HEK293 (cell line): ENCODE results near the gene RAPGEF5.

Source experiments
- CTCF ChIA-PET: fragments of 350-600 bp; formaldehyde crosslinking; extraction: SDS; loops from one replicate; lab custom pipeline; 2021; ENCODE audit warnings: antibody characterized with exemption; lab: Yijun Ruan, JAX
- POLR2A ChIA-PET: fragments of 300-600 bp; formaldehyde crosslinking; extraction: SDS; loops from one replicate; lab custom pipeline; 2020; ENCODE audit warnings: antibody characterized with exemption, inconsistent platforms; lab: Yijun Ruan, JAX
- H3K27ac ChIP-seq: fragments of 200-500 bp; sonication (Bioruptor generic); 2 replicates; pipeline ENCODE4 v1.5.1; 2014; ENCODE audit warnings: low read depth, low read length, control low read depth, inconsistent platforms; ENCODE audit errors: extremely low read depth
- H3K36me3 ChIP-seq, 2 experiments: fragments of 200-500 bp in 1 of 2; sonication (Bioruptor generic) in 1 of 2; 1 replicate in 1 of 2; 2 replicates in 1 of 2; pipeline ENCODE4 v1.5.1; 2014 to 2017; ENCODE audit warnings: inconsistent platforms in 2 of 2, low read length in 2 of 2; ENCODE audit not compliant: control insufficient read depth in 2 of 2, insufficient read depth in 1 of 2
- H3K4me1 ChIP-seq: fragments of 200-500 bp; sonication (Bioruptor generic); 2 replicates; pipeline ENCODE4 v1.5.1; 2014; ENCODE audit warnings: mild to moderate bottlenecking, low read length, inconsistent platforms; ENCODE audit not compliant: control insufficient read depth, insufficient read depth
- H3K4me3 ChIP-seq: 2 replicates; pipeline ENCODE4 v1.5.1; 2011; ENCODE audit warnings: low read depth, mild to moderate bottlenecking, control low read depth, low read length, moderate library complexity
- H3K9me3 ChIP-seq: fragments of 200-500 bp; sonication (Bioruptor generic); 2 replicates; pipeline ENCODE4 v1.5.1; 2014; ENCODE audit warnings: low read depth, low read length, inconsistent platforms; ENCODE audit not compliant: control insufficient read depth, insufficient read depth
- KLF16 ChIP-seq: fragments of 450-650 bp; formaldehyde crosslinking; IDR thresholded peaks from 2 replicates; pipeline ENCODE4 v1.5.1; 2017; ENCODE audit warnings: missing biosample characterization, missing genetic modification characterization
- SALL2 ChIP-seq: fragments of 450-650 bp; formaldehyde crosslinking; IDR thresholded peaks from 2 replicates; pipeline ENCODE4 v1.5.0; 2017; ENCODE audit warnings: missing biosample characterization, mild to moderate bottlenecking, missing genetic modification characterization, borderline replicate concordance
- ZBTB48 ChIP-seq: fragments of 450-650 bp; formaldehyde crosslinking; IDR thresholded peaks from 2 replicates; pipeline ENCODE4 v1.5.1; 2016; ENCODE audit warnings: missing biosample characterization, missing genetic modification characterization
- ZNF10 ChIP-seq: fragments of 450-650 bp; formaldehyde crosslinking; IDR thresholded peaks from 2 replicates; pipeline ENCODE4 v1.5.1; 2017; ENCODE audit warnings: missing biosample characterization, missing genetic modification characterization
- ZNF140 ChIP-seq: fragments of 450-650 bp; formaldehyde crosslinking; IDR thresholded peaks from 2 replicates; pipeline ENCODE4 v1.5.1; 2016; ENCODE audit warnings: missing biosample characterization, missing genetic modification characterization
- ZNF155 ChIP-seq: fragments of 450-650 bp; formaldehyde crosslinking; IDR thresholded peaks from 2 replicates; pipeline ENCODE4 v1.5.1; 2016; ENCODE audit warnings: missing biosample characterization, missing genetic modification characterization
- ZNF292 ChIP-seq: fragments of 450-650 bp; formaldehyde crosslinking; IDR thresholded peaks from 2 replicates; pipeline ENCODE4 v1.5.1; 2016; ENCODE audit warnings: low read depth, missing biosample characterization, missing genetic modification characterization, borderline replicate concordance
- ZNF302 ChIP-seq: fragments of 450-650 bp; formaldehyde crosslinking; IDR thresholded peaks from 2 replicates; pipeline ENCODE4 v1.5.1; 2016; ENCODE audit warnings: missing biosample characterization, missing genetic modification characterization, low read depth
- ZNF311 ChIP-seq: fragments of 450-650 bp; formaldehyde crosslinking; IDR thresholded peaks from 2 replicates; pipeline ENCODE4 v1.5.1; 2017; ENCODE audit warnings: missing biosample characterization, missing genetic modification characterization, borderline replicate concordance
- ZNF354C ChIP-seq: fragments of 450-650 bp; formaldehyde crosslinking; IDR thresholded peaks from 2 replicates; pipeline ENCODE4 v1.5.1; 2016; ENCODE audit warnings: missing biosample characterization, missing genetic modification characterization, low read depth, borderline replicate concordance
- ZNF391 ChIP-seq: fragments of 450-650 bp; formaldehyde crosslinking; IDR thresholded peaks from 2 replicates; pipeline ENCODE4 v1.5.1; 2016; ENCODE audit warnings: low read depth, missing biosample characterization, missing genetic modification characterization, borderline replicate concordance
- ZNF600 ChIP-seq: fragments of 450-650 bp; formaldehyde crosslinking; IDR thresholded peaks from 2 replicates; pipeline ENCODE4 v1.5.1; 2016; ENCODE audit warnings: missing biosample characterization, missing genetic modification characterization
- ZNF610 ChIP-seq: fragments of 450-650 bp; formaldehyde crosslinking; IDR thresholded peaks from 2 replicates; pipeline ENCODE4 v1.5.1; 2016; ENCODE audit warnings: missing biosample characterization, missing genetic modification characterization, borderline replicate concordance
- ZNF626 ChIP-seq: fragments of 450-650 bp; sonication (Bioruptor Pico); formaldehyde crosslinking; IDR thresholded peaks from 2 replicates; pipeline ENCODE4 v1.5.1; 2018; ENCODE audit warnings: missing biosample characterization, missing genetic modification characterization, inconsistent platforms
- ZNF791 ChIP-seq: fragments of 450-650 bp; formaldehyde crosslinking; IDR thresholded peaks from 2 replicates; pipeline ENCODE4 v1.5.1; 2016; ENCODE audit warnings: missing biosample characterization, missing genetic modification characterization
- ZNF837 ChIP-seq: fragments of 450-650 bp; formaldehyde crosslinking; IDR thresholded peaks from 2 replicates; pipeline ENCODE4 v1.5.1; 2016; ENCODE audit warnings: missing biosample characterization, missing genetic modification characterization
- TF ChIP-seq, protein P1 (sequence below): fragments of 450-650 bp; formaldehyde crosslinking; conservative IDR thresholded peaks from 2 replicates; pipeline ENCODE4 v1.5.1; 2016; ENCODE audit warnings: low read depth, missing biosample characterization, missing genetic modification characterization
- TF ChIP-seq, protein P2 (sequence below): fragments of 450-650 bp; formaldehyde crosslinking; IDR thresholded peaks from 2 replicates; pipeline ENCODE4 v1.5.1; 2016; ENCODE audit warnings: missing biosample characterization, missing genetic modification characterization, borderline replicate concordance
- TF ChIP-seq, protein P3 (sequence below): fragments of 450-650 bp; formaldehyde crosslinking; IDR thresholded peaks from 2 replicates; pipeline ENCODE4 v1.5.1; 2016; ENCODE audit warnings: missing biosample characterization, missing genetic modification characterization, low read depth
- TF ChIP-seq, protein P4 (sequence below): fragments of 450-650 bp; formaldehyde crosslinking; optimal IDR thresholded peaks from 2 replicates; pipeline ENCODE3; 2016; ENCODE audit warnings: missing biosample characterization, mild to moderate bottlenecking, missing genetic modification characterization

RAPGEF5 gene

DNA sequence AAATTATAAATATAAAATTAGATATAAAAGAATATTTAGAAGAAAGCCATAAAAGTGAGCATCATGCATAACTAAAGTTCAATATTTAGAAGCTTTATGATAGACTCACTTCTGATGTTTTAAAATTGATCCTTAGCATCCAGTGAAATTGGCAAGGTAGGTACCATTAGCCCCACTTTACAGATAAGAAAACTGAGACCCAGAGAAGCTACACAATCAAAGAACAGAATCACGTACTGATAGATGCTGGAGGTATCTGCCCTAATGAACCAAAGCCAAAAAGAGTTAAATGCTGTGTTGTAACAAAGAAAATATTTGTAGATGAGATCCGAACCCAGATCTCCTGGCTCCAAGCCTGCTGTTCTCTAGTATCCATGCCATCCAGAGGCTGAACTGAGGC lies 42.6 kb upstream of the RAPGEF5 start:
- H3K4me1 ChIP-seq, result 0 out of 2 replicates have a peak, but pooled peaks cover 3% of the 10 kb centered on the region
- ChIA-PET POLR2A (no interaction called here), CTCF (interaction anchor here (0.8 to 1.3 kb wide), 2 partner anchors 23 to 86 kb away, joined by 3 read pairs; no protein-coding TSS in a partner anchor)
- H3K36me3 ChIP-seq, result no peaks in the 10 kb centered on the region
- H3K4me3 ChIP-seq, result no peak overlapping the region
- TF ChIP-seq, protein P1, sequence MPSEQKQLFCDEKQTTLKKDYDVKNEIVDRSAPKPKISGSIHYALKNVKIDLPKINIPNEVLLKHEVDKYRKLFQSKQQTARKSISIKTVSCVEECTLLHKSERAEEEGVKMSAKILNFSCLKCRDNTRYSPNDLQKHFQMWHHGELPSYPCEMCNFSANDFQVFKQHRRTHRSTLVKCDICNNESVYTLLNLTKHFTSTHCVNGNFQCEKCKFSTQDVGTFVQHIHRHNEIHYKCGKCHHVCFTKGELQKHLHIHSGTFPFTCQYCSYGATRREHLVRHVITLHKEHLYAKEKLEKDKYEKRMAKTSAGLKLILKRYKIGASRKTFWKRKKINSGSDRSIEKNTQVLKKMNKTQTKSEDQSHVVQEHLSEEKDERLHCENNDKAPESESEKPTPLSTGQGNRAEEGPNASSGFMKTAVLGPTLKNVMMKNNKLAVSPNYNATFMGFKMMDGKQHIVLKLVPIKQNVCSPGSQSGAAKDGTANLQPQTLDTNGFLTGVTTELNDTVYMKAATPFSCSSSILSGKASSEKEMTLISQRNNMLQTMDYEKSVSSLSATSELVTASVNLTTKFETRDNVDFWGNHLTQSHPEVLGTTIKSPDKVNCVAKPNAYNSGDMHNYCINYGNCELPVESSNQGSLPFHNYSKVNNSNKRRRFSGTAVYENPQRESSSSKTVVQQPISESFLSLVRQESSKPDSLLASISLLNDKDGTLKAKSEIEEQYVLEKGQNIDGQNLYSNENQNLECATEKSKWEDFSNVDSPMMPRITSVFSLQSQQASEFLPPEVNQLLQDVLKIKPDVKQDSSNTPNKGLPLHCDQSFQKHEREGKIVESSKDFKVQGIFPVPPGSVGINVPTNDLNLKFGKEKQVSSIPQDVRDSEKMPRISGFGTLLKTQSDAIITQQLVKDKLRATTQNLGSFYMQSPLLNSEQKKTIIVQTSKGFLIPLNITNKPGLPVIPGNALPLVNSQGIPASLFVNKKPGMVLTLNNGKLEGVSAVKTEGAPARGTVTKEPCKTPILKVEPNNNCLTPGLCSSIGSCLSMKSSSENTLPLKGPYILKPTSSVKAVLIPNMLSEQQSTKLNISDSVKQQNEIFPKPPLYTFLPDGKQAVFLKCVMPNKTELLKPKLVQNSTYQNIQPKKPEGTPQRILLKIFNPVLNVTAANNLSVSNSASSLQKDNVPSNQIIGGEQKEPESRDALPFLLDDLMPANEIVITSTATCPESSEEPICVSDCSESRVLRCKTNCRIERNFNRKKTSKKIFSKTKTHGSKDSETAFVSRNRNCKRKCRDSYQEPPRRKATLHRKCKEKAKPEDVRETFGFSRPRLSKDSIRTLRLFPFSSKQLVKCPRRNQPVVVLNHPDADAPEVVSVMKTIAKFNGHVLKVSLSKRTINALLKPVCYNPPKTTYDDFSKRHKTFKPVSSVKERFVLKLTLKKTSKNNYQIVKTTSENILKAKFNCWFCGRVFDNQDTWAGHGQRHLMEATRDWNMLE (tag by site-specific recombination), result no peak
- TF ChIP-seq ZNF155 (no peak), ZNF140 (tag by site-specific recombination) (no peak), ZNF791 (no peak), ZNF354C (tag by site-specific recombination) (no peak), ZNF610 (tag by site-specific recombination) (no peak), ZNF311 (tag by site-specific recombination) (no peak), KLF16 (tag by site-specific recombination) (no peak), ZNF626 (tag by site-specific recombination) (no peak), ZBTB48 (tag by site-specific recombination) (no peak), ZNF391 (tag by site-specific recombination) (no peak), ZNF302 (no peak), ZNF10 (no peak), ZNF600 (no peak), ZNF292 (no peak), ZNF837 (tag by site-specific recombination) (no peak), SALL2 (tag by site-specific recombination) (no peak)
- TF ChIP-seq, protein P2, sequence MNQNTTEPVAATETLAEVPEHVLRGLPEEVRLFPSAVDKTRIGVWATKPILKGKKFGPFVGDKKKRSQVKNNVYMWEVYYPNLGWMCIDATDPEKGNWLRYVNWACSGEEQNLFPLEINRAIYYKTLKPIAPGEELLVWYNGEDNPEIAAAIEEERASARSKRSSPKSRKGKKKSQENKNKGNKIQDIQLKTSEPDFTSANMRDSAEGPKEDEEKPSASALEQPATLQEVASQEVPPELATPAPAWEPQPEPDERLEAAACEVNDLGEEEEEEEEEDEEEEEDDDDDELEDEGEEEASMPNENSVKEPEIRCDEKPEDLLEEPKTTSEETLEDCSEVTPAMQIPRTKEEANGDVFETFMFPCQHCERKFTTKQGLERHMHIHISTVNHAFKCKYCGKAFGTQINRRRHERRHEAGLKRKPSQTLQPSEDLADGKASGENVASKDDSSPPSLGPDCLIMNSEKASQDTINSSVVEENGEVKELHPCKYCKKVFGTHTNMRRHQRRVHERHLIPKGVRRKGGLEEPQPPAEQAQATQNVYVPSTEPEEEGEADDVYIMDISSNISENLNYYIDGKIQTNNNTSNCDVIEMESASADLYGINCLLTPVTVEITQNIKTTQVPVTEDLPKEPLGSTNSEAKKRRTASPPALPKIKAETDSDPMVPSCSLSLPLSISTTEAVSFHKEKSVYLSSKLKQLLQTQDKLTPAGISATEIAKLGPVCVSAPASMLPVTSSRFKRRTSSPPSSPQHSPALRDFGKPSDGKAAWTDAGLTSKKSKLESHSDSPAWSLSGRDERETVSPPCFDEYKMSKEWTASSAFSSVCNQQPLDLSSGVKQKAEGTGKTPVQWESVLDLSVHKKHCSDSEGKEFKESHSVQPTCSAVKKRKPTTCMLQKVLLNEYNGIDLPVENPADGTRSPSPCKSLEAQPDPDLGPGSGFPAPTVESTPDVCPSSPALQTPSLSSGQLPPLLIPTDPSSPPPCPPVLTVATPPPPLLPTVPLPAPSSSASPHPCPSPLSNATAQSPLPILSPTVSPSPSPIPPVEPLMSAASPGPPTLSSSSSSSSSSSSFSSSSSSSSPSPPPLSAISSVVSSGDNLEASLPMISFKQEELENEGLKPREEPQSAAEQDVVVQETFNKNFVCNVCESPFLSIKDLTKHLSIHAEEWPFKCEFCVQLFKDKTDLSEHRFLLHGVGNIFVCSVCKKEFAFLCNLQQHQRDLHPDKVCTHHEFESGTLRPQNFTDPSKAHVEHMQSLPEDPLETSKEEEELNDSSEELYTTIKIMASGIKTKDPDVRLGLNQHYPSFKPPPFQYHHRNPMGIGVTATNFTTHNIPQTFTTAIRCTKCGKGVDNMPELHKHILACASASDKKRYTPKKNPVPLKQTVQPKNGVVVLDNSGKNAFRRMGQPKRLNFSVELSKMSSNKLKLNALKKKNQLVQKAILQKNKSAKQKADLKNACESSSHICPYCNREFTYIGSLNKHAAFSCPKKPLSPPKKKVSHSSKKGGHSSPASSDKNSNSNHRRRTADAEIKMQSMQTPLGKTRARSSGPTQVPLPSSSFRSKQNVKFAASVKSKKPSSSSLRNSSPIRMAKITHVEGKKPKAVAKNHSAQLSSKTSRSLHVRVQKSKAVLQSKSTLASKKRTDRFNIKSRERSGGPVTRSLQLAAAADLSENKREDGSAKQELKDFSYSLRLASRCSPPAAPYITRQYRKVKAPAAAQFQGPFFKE (tag by site-specific recombination), result no peak
- TF ChIP-seq, protein P3, sequence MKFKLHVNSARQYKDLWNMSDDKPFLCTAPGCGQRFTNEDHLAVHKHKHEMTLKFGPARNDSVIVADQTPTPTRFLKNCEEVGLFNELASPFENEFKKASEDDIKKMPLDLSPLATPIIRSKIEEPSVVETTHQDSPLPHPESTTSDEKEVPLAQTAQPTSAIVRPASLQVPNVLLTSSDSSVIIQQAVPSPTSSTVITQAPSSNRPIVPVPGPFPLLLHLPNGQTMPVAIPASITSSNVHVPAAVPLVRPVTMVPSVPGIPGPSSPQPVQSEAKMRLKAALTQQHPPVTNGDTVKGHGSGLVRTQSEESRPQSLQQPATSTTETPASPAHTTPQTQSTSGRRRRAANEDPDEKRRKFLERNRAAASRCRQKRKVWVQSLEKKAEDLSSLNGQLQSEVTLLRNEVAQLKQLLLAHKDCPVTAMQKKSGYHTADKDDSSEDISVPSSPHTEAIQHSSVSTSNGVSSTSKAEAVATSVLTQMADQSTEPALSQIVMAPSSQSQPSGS (tag by site-specific recombination), result no peak
- TF ChIP-seq, protein P4, sequence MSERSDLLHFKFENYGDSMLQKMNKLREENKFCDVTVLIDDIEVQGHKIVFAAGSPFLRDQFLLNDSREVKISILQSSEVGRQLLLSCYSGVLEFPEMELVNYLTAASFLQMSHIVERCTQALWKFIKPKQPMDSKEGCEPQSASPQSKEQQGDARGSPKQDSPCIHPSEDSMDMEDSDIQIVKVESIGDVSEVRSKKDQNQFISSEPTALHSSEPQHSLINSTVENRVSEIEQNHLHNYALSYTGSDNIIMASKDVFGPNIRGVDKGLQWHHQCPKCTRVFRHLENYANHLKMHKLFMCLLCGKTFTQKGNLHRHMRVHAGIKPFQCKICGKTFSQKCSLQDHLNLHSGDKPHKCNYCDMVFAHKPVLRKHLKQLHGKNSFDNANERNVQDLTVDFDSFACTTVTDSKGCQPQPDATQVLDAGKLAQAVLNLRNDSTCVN, result no peak
- no peaks in the 10 kb centered on the region for H3K9me3 ChIP-seq
- H3K27ac ChIP-seq, result no peak overlapping the region
